HFFc6 (cell line): Measurements from ENCODE around the gene NUDT22. TPM values are rescaled to one million over a fixed set of nuclear protein-coding genes. Genes with fewer than 3 reads are reported as not detected.

ENCODE experiments used
- DNase-seq: peaks from one replicate; pipeline ENCODE4 v3.0.0-alpha.2; 2018
- H3K27ac Mint-ChIP-seq: 2 replicates; pipeline ENCODE4 v1.8.0; 2020; ENCODE audit warnings: mild to moderate bottlenecking, mixed read lengths
- H3K27me3 Mint-ChIP-seq: 2 replicates; pipeline ENCODE4 v1.8.0; 2021; ENCODE audit warnings: mild to moderate bottlenecking, moderate library complexity, mixed read lengths; ENCODE audit not compliant: insufficient read depth
- H3K36me3 Mint-ChIP-seq: 2 replicates; pipeline ENCODE4 v1.8.0; 2021; ENCODE audit warnings: low read depth, mixed read lengths
- H3K4me1 Mint-ChIP-seq: 2 replicates; pipeline ENCODE4 v1.8.0; 2020; ENCODE audit warnings: low read depth, mixed read lengths
- H3K4me3 Mint-ChIP-seq: 2 replicates; pipeline ENCODE4 v1.8.0; 2020; ENCODE audit warnings: mild to moderate bottlenecking, moderate library complexity, mixed read lengths
- H3K9me3 Mint-ChIP-seq: 2 replicates; pipeline ENCODE4 v1.8.0; 2020; ENCODE audit warnings: mild to moderate bottlenecking, mixed read lengths
- total RNA-seq, 6 experiments: library from RNA; stranded (reverse); fragmentation: NEBNext Ultra II Directional; extraction: Animal tissue kit (Norgen Biotek cat#: 25700); gene quantifications; 2 replicates in 1 of 6; 3 replicates in 5 of 6; pipeline ENCODE4 v1.2.3, GENCODE V29; 2021
- TF ChIP-seq, protein P1 (sequence below): fragments of 200-600 bp; sonication (generic); IDR thresholded peaks from 2 replicates; pipeline ENCODE4 v1.5.0; 2021; ENCODE audit warnings: antibody characterized with exemption, mild to moderate bottlenecking

Gene NUDT22
- total RNA-seq, 6 experiments from 2014 or later = 46.6 to 57.7 (median 53.7) TPM

DNA sequence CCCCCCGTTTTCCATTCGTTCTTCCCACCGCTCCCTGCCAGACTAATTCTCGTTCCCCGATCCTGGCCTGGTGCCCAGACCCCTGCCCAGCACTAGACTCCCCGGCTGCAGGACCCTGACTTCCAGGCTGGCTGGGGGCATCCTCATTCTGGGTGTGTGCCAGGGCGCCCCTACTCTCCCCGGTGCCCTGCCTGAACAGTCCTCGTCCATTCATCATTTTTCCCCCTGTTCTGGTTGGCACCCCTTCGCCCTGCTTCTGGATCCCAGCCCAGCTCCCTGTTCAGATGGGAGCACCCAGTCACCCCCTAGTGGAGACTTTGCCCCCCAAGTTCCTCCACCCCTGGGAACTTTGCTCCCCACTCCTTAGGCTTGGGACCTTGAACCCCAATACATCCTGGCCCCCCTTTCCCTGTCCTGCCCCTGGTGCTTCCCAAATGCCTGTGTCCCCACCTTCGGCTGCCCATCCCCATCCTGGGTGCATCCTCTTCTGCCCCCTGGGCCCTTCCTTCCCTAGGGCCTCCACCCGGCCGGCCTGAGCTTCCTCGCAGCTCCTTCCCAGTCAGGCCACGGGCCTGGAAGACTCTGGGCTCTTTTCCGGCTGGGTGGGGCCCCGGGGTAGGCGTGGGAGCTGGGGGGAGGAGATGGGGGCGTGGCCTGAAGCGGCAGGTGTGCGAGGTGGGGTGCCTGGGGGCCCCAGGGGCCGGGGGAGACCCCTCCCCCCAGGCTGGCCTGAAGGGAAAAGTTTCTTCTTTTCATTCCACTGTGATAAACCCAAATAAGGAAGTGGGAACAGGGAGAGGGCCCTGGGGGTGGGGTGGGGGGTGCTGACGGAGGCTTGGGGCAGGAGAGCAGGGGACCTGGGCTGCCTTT is 26.2 kb downstream of the NUDT22 start:
- H3K27ac Mint-ChIP-seq = peak overlapping the region; percentile 88
- peaks cover 19% of the 10 kb centered on the region for H3K4me1 Mint-ChIP-seq
- DNase-seq = no peak
- no peaks in the 10 kb centered on the region for H3K36me3 Mint-ChIP-seq
- no peaks in the 10 kb centered on the region for H3K9me3 Mint-ChIP-seq
- no peaks in the 10 kb centered on the region; the same call in none of the 2 replicates for H3K27me3 Mint-ChIP-seq
- H3K4me3 Mint-ChIP-seq = peak overlapping the region; percentile 91
- TF ChIP-seq, protein P1, sequence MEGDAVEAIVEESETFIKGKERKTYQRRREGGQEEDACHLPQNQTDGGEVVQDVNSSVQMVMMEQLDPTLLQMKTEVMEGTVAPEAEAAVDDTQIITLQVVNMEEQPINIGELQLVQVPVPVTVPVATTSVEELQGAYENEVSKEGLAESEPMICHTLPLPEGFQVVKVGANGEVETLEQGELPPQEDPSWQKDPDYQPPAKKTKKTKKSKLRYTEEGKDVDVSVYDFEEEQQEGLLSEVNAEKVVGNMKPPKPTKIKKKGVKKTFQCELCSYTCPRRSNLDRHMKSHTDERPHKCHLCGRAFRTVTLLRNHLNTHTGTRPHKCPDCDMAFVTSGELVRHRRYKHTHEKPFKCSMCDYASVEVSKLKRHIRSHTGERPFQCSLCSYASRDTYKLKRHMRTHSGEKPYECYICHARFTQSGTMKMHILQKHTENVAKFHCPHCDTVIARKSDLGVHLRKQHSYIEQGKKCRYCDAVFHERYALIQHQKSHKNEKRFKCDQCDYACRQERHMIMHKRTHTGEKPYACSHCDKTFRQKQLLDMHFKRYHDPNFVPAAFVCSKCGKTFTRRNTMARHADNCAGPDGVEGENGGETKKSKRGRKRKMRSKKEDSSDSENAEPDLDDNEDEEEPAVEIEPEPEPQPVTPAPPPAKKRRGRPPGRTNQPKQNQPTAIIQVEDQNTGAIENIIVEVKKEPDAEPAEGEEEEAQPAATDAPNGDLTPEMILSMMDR = peak; percentile 80

DNA sequence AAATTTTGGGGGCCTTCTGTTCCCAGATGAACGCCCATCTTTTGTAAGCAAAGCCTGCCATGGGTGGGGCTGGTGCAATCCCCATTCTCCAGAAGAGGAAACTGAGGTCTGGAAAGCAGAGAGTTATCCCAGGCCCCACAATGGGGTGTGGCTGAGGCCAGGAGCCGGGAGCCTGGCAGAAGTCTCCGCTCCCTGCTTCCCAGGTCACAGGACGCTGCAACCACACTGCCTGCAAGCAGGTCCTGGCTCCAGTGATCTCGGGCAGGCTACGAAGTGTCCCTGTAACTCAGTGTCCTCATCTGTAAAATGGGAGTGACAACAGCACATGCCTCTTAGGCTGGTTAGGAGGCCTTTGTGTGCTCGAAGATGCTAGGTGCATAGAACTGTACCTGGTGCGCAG is 27.0 kb downstream of the NUDT22 start:
- Mint-ChIP-seq H3K36me3 (peaks cover 6% of the 10 kb centered on the region; the same call in 1 of the 2 replicates), H3K9me3 (no peaks in the 10 kb centered on the region), H3K27me3 (peaks cover 2% of the 10 kb centered on the region), H3K4me1 (peaks cover 13% of the 10 kb centered on the region), H3K4me3 (peak overlapping the region; percentile 91), H3K27ac (peak overlapping the region; percentile 57)
- TF ChIP-seq, protein P1 = no peak
- DNase-seq = no peak

DNA sequence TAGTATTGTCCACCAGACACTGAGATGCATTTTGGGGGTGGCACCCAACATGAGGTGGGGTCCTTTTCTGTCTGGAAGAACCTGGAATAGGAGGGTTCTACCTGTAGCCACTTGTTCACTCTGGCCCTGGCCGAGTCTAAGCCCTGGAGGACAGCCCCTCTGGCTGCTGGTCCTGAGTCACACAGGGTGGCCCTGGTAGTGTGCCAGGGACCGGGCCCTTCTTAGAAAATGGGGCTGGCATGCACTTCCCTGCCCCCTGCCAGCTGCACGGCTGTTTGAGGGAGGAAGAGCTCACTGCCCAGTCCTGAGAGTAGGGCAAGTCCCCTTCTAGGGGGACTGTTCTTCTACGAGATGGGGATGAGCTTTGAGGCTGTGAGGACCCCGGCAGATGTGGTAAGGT is 27.4 kb downstream of the NUDT22 start:
- H3K36me3 Mint-ChIP-seq = peaks cover 6% of the 10 kb centered on the region; the same call in 1 of the 2 replicates
- H3K4me1 Mint-ChIP-seq = peaks cover 12% of the 10 kb centered on the region
- H3K4me3 Mint-ChIP-seq = peak overlapping the region; percentile 91
- H3K27ac Mint-ChIP-seq = peak overlapping the region; percentile 57; the same call in 1 of the 2 replicates
- DNase-seq = no peak
- H3K9me3 Mint-ChIP-seq = no peaks in the 10 kb centered on the region
- H3K27me3 Mint-ChIP-seq = peaks cover 2% of the 10 kb centered on the region
- TF ChIP-seq, protein P1 = no peak

DNA sequence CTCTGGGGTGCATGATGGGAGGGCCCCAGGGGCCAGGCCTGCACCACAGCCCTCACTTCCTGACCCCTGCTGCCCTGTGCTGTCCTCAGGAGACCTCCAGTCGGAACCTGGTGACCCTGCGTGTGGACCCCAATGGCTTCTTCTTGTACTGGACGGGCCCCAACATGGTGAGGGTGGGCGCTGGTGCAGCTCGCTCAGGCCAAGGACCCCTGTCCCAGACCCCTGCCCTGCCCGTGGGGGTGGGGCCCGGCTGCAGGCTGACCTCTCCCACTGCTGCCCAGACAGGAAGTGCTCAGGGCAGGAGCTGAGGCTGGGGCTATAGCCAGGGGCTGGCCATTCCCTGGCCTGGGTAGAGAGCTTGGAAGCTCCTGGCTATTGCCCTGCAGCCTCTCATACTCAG is 28.3 kb downstream of the NUDT22 start:
- Mint-ChIP-seq H3K27ac (no peak overlapping the region), H3K9me3 (no peaks in the 10 kb centered on the region), H3K4me1 (peaks cover 12% of the 10 kb centered on the region), H3K27me3 (peaks cover 2% of the 10 kb centered on the region), H3K4me3 (no peak overlapping the region), H3K36me3 (peaks cover 8% of the 10 kb centered on the region)
- no peak for DNase-seq
- TF ChIP-seq, protein P1 = no peak

DNA sequence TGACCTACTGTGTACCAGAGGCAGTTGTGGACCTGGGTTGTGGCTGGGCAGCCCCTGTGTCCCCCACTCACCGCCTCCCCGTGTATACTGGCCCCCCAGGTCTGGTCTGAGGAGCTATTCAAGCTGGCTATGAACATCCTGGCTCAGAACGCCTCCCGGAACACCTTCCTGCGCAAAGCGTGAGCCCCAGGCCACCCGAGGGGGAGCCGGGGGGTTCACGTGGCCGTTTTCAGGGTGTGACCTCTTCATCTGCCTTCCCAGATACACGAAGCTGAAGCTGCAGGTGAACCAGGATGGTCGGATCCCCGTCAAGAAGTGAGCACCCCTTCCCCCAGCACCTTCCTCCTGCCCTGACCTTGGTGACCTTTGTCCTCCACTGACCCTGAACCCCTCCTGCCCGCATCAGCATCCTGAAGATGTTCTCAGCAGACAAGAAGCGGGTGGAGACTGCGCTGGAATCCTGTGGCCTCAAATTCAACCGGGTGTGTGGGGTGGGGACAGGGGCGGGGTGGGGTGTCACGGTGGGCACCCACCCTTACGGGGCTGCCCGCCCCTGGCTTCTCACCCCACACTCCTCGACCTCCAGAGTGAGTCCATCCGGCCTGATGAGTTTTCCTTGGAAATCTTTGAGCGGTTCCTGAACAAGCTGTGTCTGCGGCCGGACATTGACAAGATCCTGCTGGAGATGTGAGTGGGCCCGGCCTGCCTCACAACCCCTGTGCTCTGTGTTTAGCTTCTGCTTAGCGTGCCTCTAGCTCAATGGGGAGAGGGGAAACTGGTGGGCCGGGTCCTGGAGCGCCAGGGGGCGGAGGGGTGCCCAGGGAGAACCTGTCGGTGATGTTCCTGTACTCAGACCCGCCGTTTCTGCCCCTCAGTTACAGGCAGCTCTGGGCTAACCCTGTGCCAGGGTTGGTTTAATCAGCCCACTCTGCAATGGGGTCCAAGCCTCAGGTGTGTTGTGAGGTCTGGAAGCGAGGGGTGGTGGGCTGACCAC is 29.4 kb downstream of the NUDT22 start:
- H3K27me3 Mint-ChIP-seq = peaks cover 2% of the 10 kb centered on the region
- no peak overlapping the region for H3K4me3 Mint-ChIP-seq
- no peaks in the 10 kb centered on the region for H3K9me3 Mint-ChIP-seq
- no peak for DNase-seq
- no peak overlapping the region for H3K27ac Mint-ChIP-seq
- H3K4me1 Mint-ChIP-seq = peaks cover 12% of the 10 kb centered on the region
- TF ChIP-seq, protein P1 = no peak
- H3K36me3 Mint-ChIP-seq = peaks cover 19% of the 10 kb centered on the region
